Kidney (tissue), 14 donors: ENCODE data around the gene JARID2. TPM values are rescaled to one million over a fixed set of nuclear protein-coding genes. Genes with fewer than 3 reads are reported as not detected.
"Not testable (repeated sequence)": the region's sequence is repeated elsewhere in the genome, so short reads cannot be mapped to it uniquely, and the experiment has no call there.

Experiments
- DNase-seq, 5 donors: peaks; one replicate each; pipeline ENCODE4 v3.0.0-alpha.2; 2013 to 2020
- FAIRE-seq: peaks from 2 replicates; lab custom pipeline; 2012; peaks lifted over from hg19 to GRCh38; lab: Jason Lieb, UNC
- H3K27ac ChIP-seq, 2 donors: one replicate each; pipeline ENCODE4 v1.7.0; 2013; ENCODE audit warnings: low read depth in 2 of 2, low read length in 2 of 2, inconsistent platforms in 1 of 2
- H3K27me3 ChIP-seq: one replicate; pipeline ENCODE4 v1.7.1; 2013; ENCODE audit warnings: low read length, inconsistent platforms; ENCODE audit not compliant: control insufficient read depth, insufficient read depth
- H3K36me3 ChIP-seq, 3 donors: one replicate each; pipeline versions ENCODE4 v1.7.0 to v1.7.1; 2013; ENCODE audit warnings: low read length in 3 of 3, control low read depth in 1 of 3, inconsistent platforms in 1 of 3; ENCODE audit not compliant: insufficient read depth in 3 of 3, control insufficient read depth in 2 of 3
- H3K4me1 ChIP-seq, 3 donors: one replicate each; pipeline versions ENCODE4 v1.7.0 to v1.7.1; 2013; ENCODE audit warnings: low read length in 3 of 3, inconsistent platforms in 1 of 3, low read depth in 1 of 3; ENCODE audit not compliant: control insufficient read depth in 2 of 3, insufficient read depth in 2 of 3
- H3K4me3 ChIP-seq, 3 donors: one replicate each; pipeline versions ENCODE4 v1.7.0 to v1.8.1; 2013; ENCODE audit warnings: low read length in 3 of 3, control low read depth in 1 of 3, inconsistent platforms in 1 of 3
- H3K9ac ChIP-seq, 3 donors: one replicate each; pipeline versions ENCODE4 v1.7.0 to v1.7.1; 2013; ENCODE audit warnings: low read length in 3 of 3, control low read depth in 1 of 3, inconsistent platforms in 1 of 3
- H3K9me3 ChIP-seq, 3 donors: one replicate each; pipeline versions ENCODE4 v1.7.0 to v1.7.1; 2013; ENCODE audit warnings: low read length in 3 of 3, control low read depth in 1 of 3, inconsistent platforms in 1 of 3; ENCODE audit not compliant: control insufficient read depth in 2 of 3, insufficient read depth in 1 of 3
- intact Hi-C: fragments of 100-400 bp; cut with DNase I; formaldehyde crosslinking; loops from one replicate; pipeline ENCODE4 v1.11.1; 2022
- polyA plus RNA-seq: library from polyadenylated mRNA; stranded (reverse); fragments of 350-450 nt; fragmentation: Illumina TruSeq; extraction: RNeasy Lipid Tissue Mini Kit (QIAGEN cat#74804); gene quantifications from one replicate; pipeline ENCODE4 v1.2.3, GENCODE V29; 2014; ENCODE audit warnings: low read depth, low replicate concordance; ENCODE audit not compliant: insufficient read depth
- total RNA-seq: library from RNA; stranded (reverse); fragmentation: NEBNext Ultra II Directional; extraction: Animal tissue kit (Norgen Biotek cat#: 25700); gene quantifications from one replicate; pipeline ENCODE4 v1.2.1, GENCODE V29; 2021
- TF ChIP-seq, protein P1 (sequence below): IDR thresholded peaks from 3 replicates; pipeline ENCODE4 v1.5.1; 2012; ENCODE audit warnings: mild to moderate bottlenecking, moderate library complexity, borderline replicate concordance; ENCODE audit not compliant: insufficient read depth; ENCODE audit errors: extremely low read depth
- donor health status: control.
- donor health status: control.
- donor health status: control.
- donor health status: control.
- donor health status: control.
- donor health status: DM: yes; HTN: yes; CAD: no.
- donor health status: Normal renal cell carcinoma (clear cell type).

The JARID2 gene
- total and polyA plus RNA-seq, 2 donors from 2014 or later = 1.8 to 12.3 TPM

DNA sequence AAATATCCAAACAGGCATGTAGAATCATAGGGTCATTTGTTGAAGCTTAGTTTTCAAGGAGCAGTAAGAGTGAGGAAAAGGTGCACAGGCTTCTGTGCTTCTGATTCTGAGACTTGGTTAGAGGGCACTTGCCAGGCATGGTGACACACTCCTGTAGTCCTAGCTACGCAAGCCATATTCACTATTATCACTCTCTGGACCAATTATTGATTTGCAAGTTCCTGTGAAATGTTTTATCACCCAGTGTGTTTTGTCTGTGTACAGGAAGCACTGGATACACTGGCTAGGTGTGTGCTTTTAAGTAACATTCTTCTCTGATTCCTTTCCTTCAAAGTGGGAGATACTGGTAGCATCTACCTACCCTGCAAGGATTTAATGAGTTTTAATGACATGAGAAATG is 76.3 kb downstream of the JARID2 start:
- Histone ChIP-seq H3K4me1 (peaks cover 0 to 9% (median 6%) of the 10 kb centered on the region in 3 donors), H3K9ac (no peak overlapping the region), H3K9me3 (no peaks in the 10 kb centered on the region), H3K27me3 (no peaks in the 10 kb centered on the region), H3K36me3 (no peaks in the 10 kb centered on the region), H3K4me3 (no peak overlapping the region), H3K27ac (no peak overlapping the region)
- TF ChIP-seq, protein P1, sequence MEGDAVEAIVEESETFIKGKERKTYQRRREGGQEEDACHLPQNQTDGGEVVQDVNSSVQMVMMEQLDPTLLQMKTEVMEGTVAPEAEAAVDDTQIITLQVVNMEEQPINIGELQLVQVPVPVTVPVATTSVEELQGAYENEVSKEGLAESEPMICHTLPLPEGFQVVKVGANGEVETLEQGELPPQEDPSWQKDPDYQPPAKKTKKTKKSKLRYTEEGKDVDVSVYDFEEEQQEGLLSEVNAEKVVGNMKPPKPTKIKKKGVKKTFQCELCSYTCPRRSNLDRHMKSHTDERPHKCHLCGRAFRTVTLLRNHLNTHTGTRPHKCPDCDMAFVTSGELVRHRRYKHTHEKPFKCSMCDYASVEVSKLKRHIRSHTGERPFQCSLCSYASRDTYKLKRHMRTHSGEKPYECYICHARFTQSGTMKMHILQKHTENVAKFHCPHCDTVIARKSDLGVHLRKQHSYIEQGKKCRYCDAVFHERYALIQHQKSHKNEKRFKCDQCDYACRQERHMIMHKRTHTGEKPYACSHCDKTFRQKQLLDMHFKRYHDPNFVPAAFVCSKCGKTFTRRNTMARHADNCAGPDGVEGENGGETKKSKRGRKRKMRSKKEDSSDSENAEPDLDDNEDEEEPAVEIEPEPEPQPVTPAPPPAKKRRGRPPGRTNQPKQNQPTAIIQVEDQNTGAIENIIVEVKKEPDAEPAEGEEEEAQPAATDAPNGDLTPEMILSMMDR = no peak
- DNase-seq = no peak
- intact Hi-C loops = no loop called here
- FAIRE-seq = no peak

DNA sequence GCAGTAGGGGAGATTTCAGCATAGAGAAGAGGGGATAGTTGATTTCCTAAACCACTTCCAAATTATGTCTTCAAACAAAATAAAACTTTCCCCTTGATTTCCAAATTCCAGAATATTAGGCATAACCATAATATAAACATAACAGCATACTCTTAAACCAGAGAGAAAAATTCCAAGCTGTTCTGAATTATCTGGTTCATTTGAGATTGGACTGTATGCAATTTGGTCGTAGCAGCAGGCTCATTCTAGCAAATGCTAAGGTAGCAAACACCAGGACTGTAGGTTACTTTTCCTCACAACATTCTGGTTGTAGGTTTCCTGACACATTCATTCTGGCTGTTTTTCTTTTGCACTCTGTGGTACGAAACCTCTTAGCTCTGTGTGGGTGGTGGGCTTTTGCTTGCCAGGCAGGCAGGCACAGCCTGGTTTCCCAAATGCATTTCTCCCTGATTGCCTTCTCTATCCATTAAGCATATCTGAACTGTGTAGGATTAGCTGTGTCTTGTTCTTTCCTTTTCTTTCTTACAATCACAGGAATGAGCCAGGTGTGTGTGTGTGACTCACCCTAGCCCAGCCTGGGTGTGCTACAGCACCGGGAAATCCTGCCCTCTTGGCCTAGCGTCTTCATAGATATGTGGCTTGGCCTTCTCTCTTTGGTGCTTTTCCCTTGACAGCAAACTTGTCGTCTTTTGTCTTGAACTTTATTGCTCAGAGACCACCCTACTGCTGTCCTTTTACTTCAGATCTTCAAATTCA is 77.1 kb downstream of the JARID2 start:
- Histone ChIP-seq H3K4me1 (peaks cover 0 to 11% (median 9%) of the 10 kb centered on the region in 3 donors), H3K27me3 (no peaks in the 10 kb centered on the region), H3K27ac (no peak overlapping the region), H3K9ac (no peak overlapping the region), H3K9me3 (no peaks in the 10 kb centered on the region), H3K4me3 (no peak overlapping the region), H3K36me3 (no peaks in the 10 kb centered on the region)
- intact Hi-C loops = no loop called here
- TF ChIP-seq, protein P1 = no peak
- DNase-seq = no peak
- FAIRE-seq = no peak

DNA sequence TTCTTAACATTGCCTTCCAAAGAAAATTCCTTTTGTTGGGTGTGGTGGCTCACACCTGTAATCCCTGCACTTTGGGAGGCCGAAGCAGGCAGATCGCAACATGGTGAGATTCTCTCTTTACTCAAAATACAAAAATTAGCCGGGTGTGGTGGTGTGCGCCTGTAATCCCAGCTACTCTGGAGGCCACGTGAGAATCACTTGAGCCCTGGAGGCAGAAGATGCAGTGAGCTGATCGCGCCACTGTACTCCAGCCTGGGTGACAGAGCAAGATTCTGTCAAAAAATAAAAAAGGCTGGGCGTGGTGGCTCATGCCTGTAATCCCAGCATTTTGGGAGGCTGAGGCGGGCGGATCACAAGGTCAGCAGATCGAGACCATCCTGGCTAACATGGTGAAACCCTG is 77.7 kb downstream of the JARID2 start:
- FAIRE-seq, H3K27ac ChIP-seq, intact Hi-C loops: not testable (repeated sequence)

DNA sequence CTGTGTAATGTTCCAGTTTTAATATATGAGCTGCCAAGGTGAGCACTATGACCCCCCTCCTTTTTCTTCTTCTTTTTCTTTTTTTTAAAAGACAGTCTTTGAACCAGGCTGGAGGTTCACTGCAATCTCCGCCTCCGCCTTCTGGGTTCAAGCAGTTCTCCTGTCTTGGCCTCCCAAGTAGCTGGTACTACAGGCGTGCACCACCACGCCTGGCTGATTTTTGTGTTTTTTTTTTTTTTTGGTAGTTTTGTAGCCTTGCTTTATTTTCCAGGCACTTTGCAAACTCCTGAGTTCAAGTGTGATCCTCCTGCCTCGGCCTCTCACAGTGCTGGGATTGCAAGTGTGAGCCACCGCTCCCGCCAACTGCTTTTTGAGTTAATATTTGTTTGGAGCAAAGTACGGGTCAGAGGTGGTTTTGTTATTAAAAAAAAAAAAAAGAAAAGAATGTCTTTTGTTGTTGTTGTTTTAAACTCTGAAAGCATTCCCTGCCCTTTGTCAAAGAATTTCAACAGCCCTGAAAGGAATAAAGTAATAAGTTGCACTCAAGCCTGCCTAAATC is 78.6 kb downstream of the JARID2 start:
- DNase-seq (no peak), FAIRE-seq (no peak)
- Histone ChIP-seq H3K4me3 (no peak overlapping the region), H3K27me3 (no peaks in the 10 kb centered on the region), H3K9me3 (no peaks in the 10 kb centered on the region), H3K36me3 (no peaks in the 10 kb centered on the region), H3K27ac (no peak overlapping the region), H3K4me1 (peaks cover 0 to 11% (median 9%) of the 10 kb centered on the region in 3 donors), H3K9ac (no peak overlapping the region)
- intact Hi-C loops = no loop called here
- TF ChIP-seq, protein P1 = no peak

More for the DNA sequence above, 77.7 kb downstream of the JARID2 start:
- H3K9ac ChIP-seq, H3K27me3 ChIP-seq, DNase-seq, H3K36me3 ChIP-seq, H3K9me3 ChIP-seq, H3K4me3 ChIP-seq: not testable (repeated sequence)
- H3K4me1 ChIP-seq = peaks cover 0 to 11% (median 9%) of the 10 kb centered on the region in 3 donors
